ACHN (cell line): Measurements from ENCODE around the gene FBXL12.
"Not testable (repeated sequence)": the region's sequence is repeated elsewhere in the genome, so short reads cannot be mapped to it uniquely, and the experiment has no call there.

ENCODE experiments used
- DNase-seq: peaks from one replicate; pipeline ENCODE4 v3.0.0-alpha.2; 2015
- in situ Hi-C: cut with HindIII; loops from 2 replicates; pipeline ENCODE4 v1.10.0; 2017; ENCODE audit warnings: low sequenced_read_pairs, low pct_ligation_motif_present, low pct_unique_long_range_greater_than_20kb

Gene FBXL12

GRCh38 chr19:9843626-9844273, 24.9 kb upstream of the FBXL12 start:
- DNase-seq, in situ Hi-C loops: not testable (repeated sequence)

- DNase-seq: no peak
- in situ Hi-C loops: no loop called here
These were observed 24.2 kb upstream of the FBXL12 start for GRCh38 chr19:9842834-9843625.

GRCh38 chr19:9839415-9839814, 20.5 kb upstream of the FBXL12 start:
- in situ Hi-C loops: no loop called here
- DNase-seq: no peak

GRCh38 chr19:9838324-9838723, 19.4 kb upstream of the FBXL12 start:
- DNase-seq: no peak

GRCh38 chr19:9836021-9836420, 17.1 kb upstream of the FBXL12 start:
- in situ Hi-C loops: no loop called here
- peak; percentile 34 for DNase-seq

More at GRCh38 chr19:9838324-9838723, 19.4 kb upstream of the FBXL12 start:
- in situ Hi-C loops: no loop called here

GRCh38 chr19:9835507-9835949, 16.6 kb upstream of the FBXL12 start:
- no peak for DNase-seq
- in situ Hi-C loops: no loop called here

GRCh38 chr19:9834726-9835506, 16.0 kb upstream of the FBXL12 start, which contains the start of gene PIN1:
PIN1 (plus strand) TSS chr19:9835318; CDS start chr19:9835345, 27 bp downstream.
- DNase-seq: peak; percentile 96
- in situ Hi-C loops: no loop called here

GRCh38 chr19:9834307-9834725, 15.4 kb upstream of the FBXL12 start:
- DNase-seq: no peak
- in situ Hi-C loops: no loop called here

GRCh38 chr19:9828551-9829063, 9.7 kb upstream of the FBXL12 start:
- in situ Hi-C loops: no loop called here
- DNase-seq: no peak

- DNase-seq: peak; percentile 83
These were observed 8.7 kb upstream of the FBXL12 start, which contains the start of gene UBL5 for GRCh38 chr19:9827289-9828238. UBL5 (plus strand) TSS chr19:9827918; CDS start chr19:9828338, 420 bp downstream.

GRCh38 chr19:9823816-9824215, 4.9 kb upstream of the FBXL12 start:
- DNase-seq: no peak
- in situ Hi-C loops: no loop called here

More at GRCh38 chr19:9827289-9828238, 8.7 kb upstream of the FBXL12 start, which contains the start of gene UBL5:
- in situ Hi-C loops: no loop called here

- in situ Hi-C loops, DNase-seq: not testable (repeated sequence)
These were observed 1.2 kb upstream of the FBXL12 start for GRCh38 chr19:9820034-9820433.

- no peak for DNase-seq
- in situ Hi-C loops: no loop called here
These were observed 674 bp upstream of the FBXL12 start for GRCh38 chr19:9819596-9819909.

GRCh38 chr19:9818175-9818733, 625 bp downstream of the FBXL12 start:
- no peak for DNase-seq
- in situ Hi-C loops: no loop called here

- in situ Hi-C loops: no loop called here
- DNase-seq: no peak
These were observed 7.7 kb downstream of the FBXL12 start for GRCh38 chr19:9811139-9811538.

GRCh38 chr19:9808855-9809824, 9.7 kb downstream of the FBXL12 start:
- in situ Hi-C loops: no loop called here
- no peak for DNase-seq
